ENCODE results near the gene RAD23B. TPM values are rescaled to one million over a fixed set of nuclear protein-coding genes. Genes with fewer than 3 reads are reported as not detected.

Gene RAD23B
- total RNA-seq, result 59.5 and 88.9 TPM in 2 replicates

GRCh38 chr9:107282759-107283622 is at the start of gene RAD23B:
Gene RAD23B, plus strand, starts transcription at chr9:107283279. Its CDS starts 351 bp downstream, at chr9:107283630.

Other genes with a start within 250 kb of the RAD23B start
- gene KLF4, start 206.5 kb downstream of the RAD23B start, total RNA-seq, result 24.2 and 24.7 TPM in 2 replicates